Suprapubic skin (tissue), 4 donors: ENCODE data around the gene RNASE2. TPM values are rescaled to one million over a fixed set of nuclear protein-coding genes. Genes with fewer than 3 reads are reported as not detected.

ENCODE experiments used
- DNase-seq, 2 donors: peaks; one replicate each; pipeline ENCODE4 v3.0.0-alpha.2; 2019; ENCODE audit warnings: low spot score in 2 of 2
- H3K27ac ChIP-seq: fragments of 200-600 bp; sonication (generic); one replicate; pipeline ENCODE4 v1.5.1; 2019
- H3K27me3 ChIP-seq: fragments of 200-600 bp; sonication (generic); one replicate; pipeline ENCODE4 v1.5.1; 2019
- H3K36me3 ChIP-seq: fragments of 200-600 bp; sonication (generic); one replicate; pipeline ENCODE4 v1.5.1; 2019
- H3K4me1 ChIP-seq: fragments of 200-600 bp; sonication (generic); one replicate; pipeline ENCODE4 v1.5.1; 2019
- H3K4me3 ChIP-seq: fragments of 200-600 bp; sonication (generic); one replicate; pipeline ENCODE4 v1.5.1; 2019; ENCODE audit warnings: mild to moderate bottlenecking
- H3K9me3 ChIP-seq: fragments of 200-600 bp; sonication (generic); one replicate; pipeline ENCODE4 v1.5.1; 2019
- EP300 ChIP-seq: sonication (generic); formaldehyde crosslinking; IDR thresholded peaks from one replicate; pipeline ENCODE4 v1.6.1; 2017; ENCODE audit warnings: antibody characterized with exemption
- POLR2A ChIP-seq, 2 donors: fragments of 450-650 bp; IDR thresholded peaks; one replicate each; pipeline ENCODE4 v1.6.1; 2017; ENCODE audit warnings: antibody characterized with exemption in 2 of 2, mild to moderate bottlenecking in 2 of 2, moderate library complexity in 2 of 2
- POLR2AphosphoS5 ChIP-seq, 3 donors: sonication (generic); formaldehyde crosslinking; IDR thresholded peaks; one replicate each; pipeline ENCODE4 v1.6.1; 2017; ENCODE audit warnings: antibody characterized with exemption in 3 of 3
- WGBS: methylation state at CpG from one replicate; pipeline ENCODE4 v1.1.5; 2018; 5-methylcytosine and 5-hydroxymethylcytosine counted together
- total RNA-seq, 4 donors: library from RNA; depleted of rRNA; stranded (reverse); fragments of >200 nt; gene quantifications; one replicate each; pipeline ENCODE4 v1.1.0, GENCODE V29; 2016
- TF ChIP-seq, protein P1 (sequence below), 2 donors: fragments of 200-600 bp in 1 of 2; fragments of 450-650 bp in 1 of 2; sonication (generic) in 1 of 2; IDR thresholded peaks; one replicate each; pipeline ENCODE4 v1.5.1; 2016 to 2019; ENCODE audit warnings: antibody characterized with exemption in 2 of 2, mild to moderate bottlenecking in 1 of 2, moderate library complexity in 1 of 2

The RNASE2 gene
- total RNA-seq, 4 donors from 2014 or later = 1.6 TPM; not detected in 3

DNA sequence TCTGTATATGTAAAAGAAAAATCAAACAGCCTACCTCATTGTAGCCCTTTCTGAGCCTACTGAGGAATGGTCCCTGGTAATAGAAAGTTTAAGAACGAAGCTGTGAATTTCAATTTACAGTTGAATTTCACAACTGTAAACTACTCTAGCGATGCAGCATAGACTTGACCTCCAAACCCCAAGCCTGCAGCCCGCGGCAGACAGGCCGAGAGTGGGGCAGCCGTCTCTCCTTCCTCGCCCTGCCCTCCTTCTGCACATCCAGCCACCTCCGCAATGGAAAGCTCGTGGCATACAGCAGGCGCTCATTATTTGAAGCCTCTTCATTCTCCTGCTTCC, 15.3 kb downstream of the RNASE2 start:
- H3K27ac ChIP-seq = no peak overlapping the region
- H3K4me3 ChIP-seq = peak overlapping the region; percentile 64
- H3K9me3 ChIP-seq = no peaks in the 10 kb centered on the region
- H3K27me3 ChIP-seq = no peaks in the 10 kb centered on the region
- peaks cover 22% of the 10 kb centered on the region for H3K4me1 ChIP-seq
- 17% methylated on average over 10 of the region's 10 CpGs for WGBS
- DNase-seq = no peak
- TF ChIP-seq POLR2AphosphoS5 (IDR thresholded peaks at IDR 0.05) (no peak), EP300 (no peak), POLR2A (IDR thresholded peaks at IDR 0.05) (no peak)
- TF ChIP-seq, protein P1, sequence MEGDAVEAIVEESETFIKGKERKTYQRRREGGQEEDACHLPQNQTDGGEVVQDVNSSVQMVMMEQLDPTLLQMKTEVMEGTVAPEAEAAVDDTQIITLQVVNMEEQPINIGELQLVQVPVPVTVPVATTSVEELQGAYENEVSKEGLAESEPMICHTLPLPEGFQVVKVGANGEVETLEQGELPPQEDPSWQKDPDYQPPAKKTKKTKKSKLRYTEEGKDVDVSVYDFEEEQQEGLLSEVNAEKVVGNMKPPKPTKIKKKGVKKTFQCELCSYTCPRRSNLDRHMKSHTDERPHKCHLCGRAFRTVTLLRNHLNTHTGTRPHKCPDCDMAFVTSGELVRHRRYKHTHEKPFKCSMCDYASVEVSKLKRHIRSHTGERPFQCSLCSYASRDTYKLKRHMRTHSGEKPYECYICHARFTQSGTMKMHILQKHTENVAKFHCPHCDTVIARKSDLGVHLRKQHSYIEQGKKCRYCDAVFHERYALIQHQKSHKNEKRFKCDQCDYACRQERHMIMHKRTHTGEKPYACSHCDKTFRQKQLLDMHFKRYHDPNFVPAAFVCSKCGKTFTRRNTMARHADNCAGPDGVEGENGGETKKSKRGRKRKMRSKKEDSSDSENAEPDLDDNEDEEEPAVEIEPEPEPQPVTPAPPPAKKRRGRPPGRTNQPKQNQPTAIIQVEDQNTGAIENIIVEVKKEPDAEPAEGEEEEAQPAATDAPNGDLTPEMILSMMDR (IDR thresholded peaks at IDR 0.05) = no peak
- H3K36me3 ChIP-seq = no peaks in the 10 kb centered on the region

DNA sequence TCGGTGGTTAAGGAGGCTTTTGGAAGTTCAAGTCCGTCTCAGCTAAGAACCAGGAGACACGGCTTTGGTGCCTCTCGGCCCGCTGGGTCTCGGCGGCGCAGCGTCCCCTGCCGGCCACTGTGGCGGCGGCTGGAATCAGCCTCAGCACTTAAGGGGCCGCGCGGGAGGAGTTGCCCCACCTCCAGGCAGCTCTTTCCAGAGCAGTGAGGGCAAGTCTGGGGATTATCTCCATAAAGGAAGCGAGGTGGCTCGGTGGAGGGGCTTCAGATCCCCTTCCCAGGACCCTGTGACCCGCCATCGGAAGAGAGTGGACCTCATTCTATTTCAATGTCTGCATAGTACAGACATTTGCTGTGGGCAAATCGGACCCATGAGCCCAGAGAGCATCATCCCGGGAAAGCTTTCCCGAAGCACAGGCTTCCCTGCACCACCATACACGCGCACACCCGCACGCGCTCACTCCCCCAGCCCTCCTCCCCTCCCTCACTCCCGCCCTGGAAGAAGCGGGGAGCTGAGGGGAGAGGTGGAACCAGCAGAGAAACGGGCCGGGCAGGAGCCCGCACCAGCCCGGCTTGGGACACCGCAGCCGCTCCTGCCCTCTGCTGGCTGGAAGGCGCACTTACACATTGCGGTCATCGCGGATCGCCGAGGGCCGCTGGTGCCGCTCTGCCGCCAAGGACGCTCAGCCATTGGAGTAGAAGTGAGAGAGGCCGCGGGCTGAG, 15.9 kb downstream of the RNASE2 start:
- no peaks in the 10 kb centered on the region for H3K27me3 ChIP-seq
- 0% methylated on average over 12 of the region's 47 CpGs for WGBS

DNA sequence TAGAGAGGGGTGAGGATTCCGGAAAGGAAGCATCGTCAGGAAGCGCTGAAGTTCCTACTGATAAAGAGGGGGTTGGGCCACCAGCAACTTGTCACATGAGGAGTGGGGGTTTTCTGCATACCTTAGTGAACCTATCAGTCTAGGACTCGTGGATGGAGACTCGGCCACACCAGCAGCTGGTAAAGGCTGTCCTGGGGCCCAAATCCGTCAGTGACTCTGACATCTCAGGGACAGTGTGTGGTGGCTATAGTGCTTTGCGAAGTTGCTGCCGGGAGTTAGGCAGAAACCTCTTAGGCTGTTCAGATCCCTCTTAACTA, 16.4 kb downstream of the RNASE2 start:
- Histone ChIP-seq H3K27me3 (no peaks in the 10 kb centered on the region), H3K36me3 (no peaks in the 10 kb centered on the region), H3K27ac (no peak overlapping the region), H3K9me3 (no peaks in the 10 kb centered on the region), H3K4me1 (peaks cover 22% of the 10 kb centered on the region), H3K4me3 (peak overlapping the region; percentile 64)
- TF ChIP-seq EP300 = no peak
- TF ChIP-seq, protein P1 (IDR thresholded peaks at IDR 0.05) = no peak
- no peak for TF ChIP-seq POLR2A (IDR thresholded peaks at IDR 0.05)
- TF ChIP-seq POLR2AphosphoS5 (IDR thresholded peaks at IDR 0.05) = no peak
- no peak for DNase-seq
- WGBS = 23% methylated on average over 8 of the region's 8 CpGs

More for the DNA sequence above, 15.9 kb downstream of the RNASE2 start:
- Histone ChIP-seq H3K27ac (peak overlapping the region; percentile 59), H3K36me3 (no peaks in the 10 kb centered on the region), H3K9me3 (no peaks in the 10 kb centered on the region), H3K4me3 (peak overlapping the region; percentile 64), H3K4me1 (peaks cover 22% of the 10 kb centered on the region)
- peak; percentile 89 to 91 for DNase-seq
- TF ChIP-seq POLR2A (IDR thresholded peaks at IDR 0.05) (no peak), POLR2AphosphoS5 (IDR thresholded peaks at IDR 0.05) (peak in 2 of 3 donors; percentile 5 to 17), EP300 (no peak)
- TF ChIP-seq, protein P1 (IDR thresholded peaks at IDR 0.05) = peak; percentile 81 to 90

DNA sequence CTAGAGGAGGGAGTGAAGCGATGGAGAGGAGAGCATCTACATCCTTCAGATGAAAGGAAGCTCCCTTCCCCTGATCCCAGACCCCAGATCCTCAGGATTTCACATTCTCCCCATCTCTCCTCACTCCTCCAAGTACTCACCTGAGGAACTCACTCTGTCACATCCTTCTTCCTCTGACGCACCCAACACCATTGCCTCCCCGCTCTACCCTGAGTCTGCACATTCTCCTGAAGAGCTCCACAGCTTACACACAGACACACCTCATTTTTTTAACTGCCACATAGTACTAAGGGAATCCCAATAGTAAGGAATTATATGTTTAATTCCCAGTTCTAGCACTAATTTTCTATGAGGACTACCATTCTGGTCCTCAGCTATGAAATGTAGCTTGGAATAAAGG, 18.2 kb downstream of the RNASE2 start:
- Histone ChIP-seq H3K36me3 (no peaks in the 10 kb centered on the region), H3K27ac (no peak overlapping the region), H3K4me3 (no peak overlapping the region), H3K4me1 (peaks cover 22% of the 10 kb centered on the region), H3K9me3 (no peaks in the 10 kb centered on the region), H3K27me3 (no peaks in the 10 kb centered on the region)
- TF ChIP-seq POLR2AphosphoS5 (IDR thresholded peaks at IDR 0.05) (no peak), EP300 (no peak), POLR2A (IDR thresholded peaks at IDR 0.05) (no peak)
- TF ChIP-seq, protein P1 (IDR thresholded peaks at IDR 0.05) = no peak
- no peak for DNase-seq
- 89% methylated on average over 3 of the region's 3 CpGs for WGBS

DNA sequence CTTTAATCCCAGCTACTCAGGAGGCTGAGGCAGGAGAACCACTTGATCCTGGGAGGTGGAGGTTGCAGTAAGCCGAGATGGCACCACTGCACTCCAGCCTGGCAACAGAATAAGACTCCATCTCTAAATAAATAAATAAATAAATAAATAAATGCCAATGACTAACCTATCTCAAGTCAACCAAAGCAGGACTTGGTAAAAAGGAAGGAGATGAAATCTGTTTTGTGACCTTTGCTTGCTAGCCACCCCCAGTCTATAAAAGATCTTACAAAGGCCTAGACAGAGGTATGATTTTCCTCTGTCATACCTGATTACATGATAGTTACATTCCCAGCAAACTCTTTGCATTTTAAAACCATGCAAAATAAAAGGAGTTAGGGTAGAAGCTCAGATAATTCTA, 21.0 kb downstream of the RNASE2 start:
- Histone ChIP-seq H3K9me3 (no peaks in the 10 kb centered on the region), H3K4me3 (no peak overlapping the region)

More for the DNA sequence above, 21.0 kb downstream of the RNASE2 start:
- TF ChIP-seq, protein P1 (IDR thresholded peaks at IDR 0.05) = no peak
- TF ChIP-seq POLR2A (IDR thresholded peaks at IDR 0.05) = no peak
- DNase-seq = no peak
- no peaks in the 10 kb centered on the region for H3K36me3 ChIP-seq
- 90% methylated on average over 1 of the region's 1 CpG for WGBS
- no peak overlapping the region for H3K27ac ChIP-seq
- peaks cover 11% of the 10 kb centered on the region for H3K4me1 ChIP-seq
- H3K27me3 ChIP-seq = no peaks in the 10 kb centered on the region
